Parathyroid adenoma (tissue), 2 donors: ENCODE data around the gene ALOXE3.
"Not testable (repeated sequence)": the region's sequence is repeated elsewhere in the genome, so short reads cannot be mapped to it uniquely, and the experiment has no call there.

Experiments used
- H2AFZ ChIP-seq: fragments of 300-600 bp; sonication (generic); one replicate; pipeline ENCODE4 v1.7.0; 2017; ENCODE audit warnings: antibody characterized with exemption, mild to moderate bottlenecking
- H3K27ac ChIP-seq: fragments of 300-600 bp; sonication (generic); one replicate; pipeline ENCODE4 v1.7.0; 2017
- H3K27me3 ChIP-seq: fragments of 300-600 bp; sonication (generic); one replicate; pipeline ENCODE4 v1.7.0; 2017; ENCODE audit warnings: low read length; ENCODE audit not compliant: control insufficient read depth, insufficient read depth
- H3K36me3 ChIP-seq: fragments of 300-600 bp; sonication (generic); one replicate; pipeline ENCODE4 v1.7.0; 2017; ENCODE audit warnings: low read length; ENCODE audit not compliant: control insufficient read depth, insufficient read depth
- H3K4me1 ChIP-seq: fragments of 300-600 bp; sonication (generic); one replicate; pipeline ENCODE4 v1.7.0; 2017; ENCODE audit warnings: control low read depth
- H3K4me2 ChIP-seq: fragments of 300-600 bp; sonication (generic); one replicate; pipeline ENCODE4 v1.7.0; 2017; ENCODE audit warnings: low read length
- H3K4me3 ChIP-seq: fragments of 300-600 bp; sonication (generic); one replicate; pipeline ENCODE4 v1.7.0; 2017; ENCODE audit warnings: low read depth, low read length
- H3K79me2 ChIP-seq: fragments of 300-600 bp; sonication (generic); one replicate; pipeline ENCODE4 v1.7.0; 2017; ENCODE audit warnings: control low read depth
- H3K9ac ChIP-seq: fragments of 300-600 bp; sonication (generic); one replicate; pipeline ENCODE4 v1.7.0; 2017; ENCODE audit warnings: mild to moderate bottlenecking
- H3K9me3 ChIP-seq: fragments of 300-600 bp; sonication (generic); one replicate; pipeline ENCODE4 v1.7.0; 2017; ENCODE audit warnings: low read length; ENCODE audit not compliant: control insufficient read depth
- CTCF ChIP-seq: fragments of 300-600 bp; sonication (generic); IDR thresholded peaks from one replicate; pipeline ENCODE4 v1.7.0; 2017; ENCODE audit warnings: antibody characterized with exemption, mild to moderate bottlenecking
- donor health status: primary hyperparathyroidism.

Gene ALOXE3

GRCh38 chr17:8080208-8080798 lies 38.0 kb downstream of the ALOXE3 start:
- Histone ChIP-seq H3K36me3 (no peaks in the 10 kb centered on the region), H3K4me3 (peak overlapping the region; percentile 53), H3K9me3 (no peaks in the 10 kb centered on the region), H2AFZ (peak overlapping the region; percentile 81), H3K9ac (no peak overlapping the region), H3K4me1 (no peaks in the 10 kb centered on the region), H3K4me2 (peak overlapping the region; percentile 73), H3K27me3 (no peaks in the 10 kb centered on the region), H3K79me2 (no peaks in the 10 kb centered on the region), H3K27ac (no peak overlapping the region)
- TF ChIP-seq CTCF = no peak

GRCh38 chr17:8079291-8080207 lies 38.8 kb downstream of the ALOXE3 start:
- Histone ChIP-seq H3K4me2 (peak overlapping the region; percentile 73), H3K27ac (no peak overlapping the region), H3K4me1 (no peaks in the 10 kb centered on the region), H2AFZ (peak overlapping the region; percentile 81), H3K4me3 (peak overlapping the region; percentile 53), H3K27me3 (peaks cover 1% of the 10 kb centered on the region), H3K9ac (no peak overlapping the region), H3K79me2 (no peaks in the 10 kb centered on the region), H3K9me3 (no peaks in the 10 kb centered on the region), H3K36me3 (no peaks in the 10 kb centered on the region)
- peak; percentile 94 for TF ChIP-seq CTCF

- H3K79me2 ChIP-seq, H3K9me3 ChIP-seq, H3K27me3 ChIP-seq, H3K9ac ChIP-seq, H3K27ac ChIP-seq, H2AFZ ChIP-seq, H3K4me2 ChIP-seq, H3K4me3 ChIP-seq, H3K4me1 ChIP-seq, H3K36me3 ChIP-seq: not testable (repeated sequence)
These were observed 40.4 kb downstream of the ALOXE3 start for GRCh38 chr17:8077939-8078338.

GRCh38 chr17:8076502-8077266 lies 41.6 kb downstream of the ALOXE3 start:
- H3K79me2 ChIP-seq = no peaks in the 10 kb centered on the region
- H3K27me3 ChIP-seq = peaks cover 7% of the 10 kb centered on the region
- H3K36me3 ChIP-seq = no peaks in the 10 kb centered on the region
- no peak overlapping the region for H2AFZ ChIP-seq
- H3K4me2 ChIP-seq = no peak overlapping the region
- H3K9me3 ChIP-seq = no peaks in the 10 kb centered on the region
- TF ChIP-seq CTCF = no peak
- no peak overlapping the region for H3K9ac ChIP-seq
- H3K4me3 ChIP-seq = no peak overlapping the region
- H3K27ac ChIP-seq = no peak overlapping the region
- peaks cover 4% of the 10 kb centered on the region for H3K4me1 ChIP-seq
